Body of pancreas (tissue), 4 donors: ENCODE results near the gene SEMA4C.

Source experiments
- POLR2A ChIP-seq, 3 donors: fragments of 450-650 bp; IDR thresholded peaks; one replicate each; pipeline ENCODE4 v1.6.1; 2016; ENCODE audit warnings: antibody characterized with exemption in 3 of 3, mild to moderate bottlenecking in 2 of 3
- TF ChIP-seq, protein P1 (sequence below), 7 experiments: fragments of 450-650 bp in 4 of 7; fragments of 200-600 bp in 3 of 7; sonication (generic) in 3 of 7; IDR thresholded peaks; one replicate each; pipeline ENCODE4 v1.5.1; 2016 to 2019; ENCODE audit warnings: antibody characterized with exemption in 7 of 7

- TF ChIP-seq, protein P1, sequence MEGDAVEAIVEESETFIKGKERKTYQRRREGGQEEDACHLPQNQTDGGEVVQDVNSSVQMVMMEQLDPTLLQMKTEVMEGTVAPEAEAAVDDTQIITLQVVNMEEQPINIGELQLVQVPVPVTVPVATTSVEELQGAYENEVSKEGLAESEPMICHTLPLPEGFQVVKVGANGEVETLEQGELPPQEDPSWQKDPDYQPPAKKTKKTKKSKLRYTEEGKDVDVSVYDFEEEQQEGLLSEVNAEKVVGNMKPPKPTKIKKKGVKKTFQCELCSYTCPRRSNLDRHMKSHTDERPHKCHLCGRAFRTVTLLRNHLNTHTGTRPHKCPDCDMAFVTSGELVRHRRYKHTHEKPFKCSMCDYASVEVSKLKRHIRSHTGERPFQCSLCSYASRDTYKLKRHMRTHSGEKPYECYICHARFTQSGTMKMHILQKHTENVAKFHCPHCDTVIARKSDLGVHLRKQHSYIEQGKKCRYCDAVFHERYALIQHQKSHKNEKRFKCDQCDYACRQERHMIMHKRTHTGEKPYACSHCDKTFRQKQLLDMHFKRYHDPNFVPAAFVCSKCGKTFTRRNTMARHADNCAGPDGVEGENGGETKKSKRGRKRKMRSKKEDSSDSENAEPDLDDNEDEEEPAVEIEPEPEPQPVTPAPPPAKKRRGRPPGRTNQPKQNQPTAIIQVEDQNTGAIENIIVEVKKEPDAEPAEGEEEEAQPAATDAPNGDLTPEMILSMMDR (IDR thresholded peaks at IDR 0.05) = no peak
- TF ChIP-seq POLR2A (IDR thresholded peaks at IDR 0.05) = no peak
These were observed 31.3 kb downstream of the SEMA4C start for GRCh38 chr2:96838345-96839292.
